HepG2 (cell line): Measurements from ENCODE around the gene KCNF1. TPM values are rescaled to one million over a fixed set of nuclear protein-coding genes. Genes with fewer than 3 reads are reported as not detected.

Source experiments
- CSRNP2 ChIP-seq: sonication (generic); formaldehyde crosslinking; conservative IDR thresholded peaks from 2 replicates; pipeline ENCODE4 v1.8.0; 2022; ENCODE audit warnings: low read depth, missing genetic modification reagents
- HES4 ChIP-seq: sonication (generic); formaldehyde crosslinking; IDR thresholded peaks from 2 replicates; pipeline ENCODE4 v1.9.0; 2021; ENCODE audit warnings: mild to moderate bottlenecking, missing genetic modification reagents, borderline replicate concordance
- MTERF4 ChIP-seq: sonication (generic); formaldehyde crosslinking; IDR thresholded peaks from 2 replicates; pipeline ENCODE4 v1.8.0; 2023; ENCODE audit warnings: mild to moderate bottlenecking, missing genetic modification reagents
- NFAT5 ChIP-seq: sonication (generic); formaldehyde crosslinking; IDR thresholded peaks from 2 replicates; pipeline ENCODE4 v1.4.0; 2020; ENCODE audit warnings: missing genetic modification reagents
- RAD51 ChIP-seq: fragments of 450-650 bp; IDR thresholded peaks from 2 replicates; pipeline ENCODE4 v1.6.1; 2016; ENCODE audit warnings: borderline replicate concordance
- RBM39 ChIP-seq: fragments of 200-400 bp; formaldehyde crosslinking; IDR thresholded peaks from one replicate; pipeline ENCODE4 v1.6.1; 2018; ENCODE audit warnings: antibody characterized with exemption, mild to moderate bottlenecking, low read depth, low read length; ENCODE audit not compliant: poor library complexity, severe bottlenecking
- ZNF280D ChIP-seq: sonication (generic); formaldehyde crosslinking; IDR thresholded peaks from 2 replicates; pipeline ENCODE4 v1.5.1; 2020; ENCODE audit warnings: mild to moderate bottlenecking, missing genetic modification reagents
- ZNF546 ChIP-seq: sonication (generic); formaldehyde crosslinking; conservative IDR thresholded peaks from 2 replicates; pipeline ENCODE4 v1.8.1; 2023; ENCODE audit warnings: mild to moderate bottlenecking, missing genetic modification reagents
- ZNF567 ChIP-seq: sonication (generic); formaldehyde crosslinking; IDR thresholded peaks from 2 replicates; pipeline ENCODE4 v1.8.1; 2023; ENCODE audit warnings: mild to moderate bottlenecking, missing genetic modification reagents, borderline replicate concordance
- ZNF577 ChIP-seq: sonication (generic); formaldehyde crosslinking; IDR thresholded peaks from 2 replicates; pipeline ENCODE4 v1.4.0; 2020; ENCODE audit warnings: mild to moderate bottlenecking, low read depth, missing genetic modification reagents, borderline replicate concordance
- ZSCAN30 ChIP-seq: sonication (generic); formaldehyde crosslinking; IDR thresholded peaks from 2 replicates; pipeline ENCODE4 v1.5.0; 2020; ENCODE audit warnings: mild to moderate bottlenecking, missing genetic modification reagents
- ZSCAN5A ChIP-seq: sonication (generic); formaldehyde crosslinking; IDR thresholded peaks from 2 replicates; pipeline ENCODE4 v1.8.0; 2022; ENCODE audit warnings: mild to moderate bottlenecking, missing genetic modification reagents, borderline replicate concordance
- polyA plus RNA-seq, 8 experiments: library from polyadenylated mRNA; depleted of rRNA in 3 of 8; stranded (reverse) in 7 of 8; unstranded in 1 of 8; fragments of >200 nt; fragmentation: Illumina TruSeq in 4 of 8; extraction: Trizol in 4 of 8; gene quantifications; 2 replicates each; pipeline versions ENCODE4 v1.2.1 to v1.2.3, GENCODE V29; 2011 to 2016; ENCODE audit warnings: low read depth in 4 of 8, missing spikeins in 1 of 8, mixed read lengths in 1 of 8; ENCODE audit not compliant: insufficient read depth in 1 of 8
- total RNA-seq, 5 experiments: library from RNA; depleted of rRNA; stranded (reverse); fragments of >200 nt; fragmentation: Illumina TruSeq; extraction: Trizol; gene quantifications; 2 replicates each; pipeline ENCODE4 v1.2.3, GENCODE V29; 2016; ENCODE audit warnings: low read depth in 1 of 5

The KCNF1 gene
- total and polyA plus RNA-seq, 2 of the 13 experiments (the other 11 are each of a cell fraction or from before 2014, with no cell fraction given): 0.09 to 0.12 TPM

GRCh38 chr2:10935953-10936942 is 24.5 kb downstream of the KCNF1 start (continued):
- TF ChIP-seq NFAT5 (no peak), RAD51 (no peak), RBM39 (no peak), CSRNP2 (CRISPR knock-in tag) (no peak), MTERF4 (CRISPR knock-in tag) (no peak), ZSCAN30 (0 out of 2 replicates have a peak, but pooled peaks have one; percentile 52), HES4 (CRISPR knock-in tag) (no peak), ZNF280D (CRISPR knock-in tag) (peak; percentile 66; the same call in 1 of the 2 replicates), ZSCAN5A (CRISPR knock-in tag) (peak; percentile 62; the same call in 1 of the 2 replicates), ZNF546 (CRISPR knock-in tag) (no peak), ZNF567 (CRISPR knock-in tag) (no peak), ZNF577 (CRISPR knock-in tag) (no peak)
